EH (cell line): ENCODE data around the gene PABPC1L.

Experiments used
- DNase-seq: peaks from one replicate; pipeline ENCODE4 v3.0.0-alpha.2; 2015; ENCODE audit warnings: low read depth

PABPC1L gene

DNA sequence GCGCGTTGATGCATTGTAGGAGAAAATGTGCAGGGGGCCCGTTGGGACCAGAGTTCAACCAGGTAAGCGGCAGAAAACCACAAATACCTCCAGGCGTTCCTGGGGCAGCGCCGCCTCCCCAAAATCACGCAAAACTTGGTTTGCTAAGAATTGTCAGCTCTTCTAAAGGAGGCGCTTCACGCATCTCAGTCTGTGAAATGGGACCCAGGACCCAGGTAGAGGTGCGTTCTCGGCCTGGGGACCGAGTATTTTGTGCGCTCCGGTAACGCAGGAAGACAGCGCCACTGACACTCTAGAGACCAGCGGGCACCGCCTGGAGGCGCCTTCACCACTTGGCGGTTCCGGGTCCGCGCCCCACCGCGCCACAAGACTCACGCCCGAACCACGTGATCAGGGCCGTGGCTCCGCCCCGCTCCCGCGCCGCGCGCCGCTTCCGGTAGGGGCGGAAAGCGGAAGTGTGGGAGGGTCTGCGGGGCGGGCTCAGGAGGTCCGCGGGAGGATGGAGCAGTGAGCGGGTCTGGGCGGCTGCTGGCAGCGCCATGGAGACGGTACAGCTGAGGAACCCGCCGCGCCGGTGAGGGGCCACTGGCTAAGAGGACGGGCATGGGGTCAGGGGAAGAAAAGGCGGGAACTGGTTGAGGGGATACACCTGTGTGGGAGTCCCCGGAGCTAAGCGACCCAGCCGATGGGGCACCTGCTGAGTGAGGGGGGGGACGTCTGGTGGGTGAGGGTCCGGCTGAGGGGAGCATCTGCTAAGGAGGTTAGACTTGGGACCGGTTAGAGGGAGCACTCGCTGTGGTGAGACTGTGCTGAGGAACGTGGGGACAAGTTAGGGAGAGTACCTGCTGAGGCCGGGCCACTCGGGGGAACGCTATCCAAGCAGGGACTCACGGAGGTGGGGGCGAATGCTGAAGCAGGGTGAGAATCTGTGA, 56.4 kb downstream of the PABPC1L start, which contains the start of gene STK4:
Gene STK4 (plus strand): TSS at position 483 of the 932 bp plus-strand sequence. CDS start 57 bp downstream, at position 540.
- peak; percentile 91 for DNase-seq

DNA sequence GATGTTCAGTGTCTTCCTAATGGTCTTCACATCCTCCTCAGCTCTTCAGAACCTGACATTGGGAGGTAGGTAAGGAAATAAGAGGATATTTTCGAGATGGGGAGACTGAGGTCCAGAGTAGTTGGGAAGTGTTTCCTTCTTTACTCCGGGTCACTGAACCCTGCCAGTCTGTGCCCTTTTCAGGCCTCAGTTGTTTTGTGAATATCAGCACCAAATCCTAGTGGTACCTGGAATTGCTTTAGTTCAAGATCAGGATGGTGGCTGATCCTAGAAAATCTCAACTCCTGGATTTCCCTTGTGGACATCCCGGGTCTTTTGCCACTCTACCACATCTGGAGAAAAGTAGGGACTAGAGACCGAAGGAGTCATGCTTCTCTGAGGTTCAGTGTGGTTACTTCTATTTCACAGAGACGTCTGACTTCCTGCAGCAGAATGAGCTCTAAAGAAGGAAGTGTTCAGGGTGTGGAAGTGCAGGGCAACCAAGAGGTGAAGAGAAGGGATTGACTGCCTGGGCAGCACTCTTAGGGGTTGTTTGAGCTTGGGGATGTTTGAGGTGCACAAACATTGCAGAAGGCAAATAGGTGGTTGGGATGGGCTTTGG, 57.4 kb downstream of the PABPC1L start:
- DNase-seq = peak; percentile 54

GRCh38 chr20:44969300-44969894, 59.5 kb downstream of the PABPC1L start:
- DNase-seq = no peak

DNA sequence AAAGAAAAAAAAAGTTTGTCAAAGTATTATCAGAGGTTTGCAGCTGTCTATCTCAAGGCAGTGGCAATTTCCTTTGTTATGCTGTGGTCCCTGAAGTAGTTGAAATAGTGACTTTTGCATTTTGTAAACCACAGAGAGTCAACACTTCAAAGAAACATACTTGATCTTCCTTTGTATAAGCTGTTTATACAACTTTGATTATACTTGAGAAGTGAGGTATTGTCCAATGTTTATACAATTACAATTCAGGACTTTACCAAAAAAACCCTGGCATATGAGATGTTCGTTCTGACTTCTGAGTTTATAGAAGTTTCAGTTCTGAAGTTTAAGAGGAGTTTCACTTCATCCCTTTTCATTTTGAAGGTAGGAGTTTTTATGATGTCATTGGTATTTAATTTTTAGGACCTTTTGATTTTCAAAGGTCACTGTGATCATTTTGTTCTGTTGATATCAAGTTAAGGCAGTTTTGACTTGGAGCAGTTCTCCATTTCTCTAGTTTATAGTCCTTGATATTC, 60.4 kb downstream of the PABPC1L start:
- DNase-seq = no peak

GRCh38 chr20:44973053-44973452, 63.2 kb downstream of the PABPC1L start:
- peak; percentile 83 for DNase-seq

DNA sequence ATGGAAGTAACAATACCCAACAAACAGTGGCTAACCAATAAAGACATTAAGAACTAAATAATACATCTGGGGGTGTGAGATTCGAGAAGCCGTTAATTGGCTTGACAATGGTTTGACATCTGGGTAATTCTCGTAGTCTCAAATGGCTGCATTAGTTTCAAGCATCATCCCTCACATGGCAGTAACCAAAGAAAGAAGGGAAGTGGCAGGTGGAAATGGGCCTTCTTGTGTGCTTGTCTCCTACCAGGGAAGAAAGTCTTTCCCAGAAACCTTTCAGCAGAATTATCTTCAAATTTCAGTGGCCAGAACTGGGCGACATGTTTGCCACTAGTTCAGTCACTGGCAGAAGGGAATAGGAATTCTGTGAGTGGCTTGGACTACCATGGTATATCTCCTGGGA, 66.8 kb downstream of the PABPC1L start:
- DNase-seq = no peak

- DNase-seq = peak; percentile 54
These were observed 69.3 kb downstream of the PABPC1L start for GRCh38 chr20:44979090-44979621.

DNA sequence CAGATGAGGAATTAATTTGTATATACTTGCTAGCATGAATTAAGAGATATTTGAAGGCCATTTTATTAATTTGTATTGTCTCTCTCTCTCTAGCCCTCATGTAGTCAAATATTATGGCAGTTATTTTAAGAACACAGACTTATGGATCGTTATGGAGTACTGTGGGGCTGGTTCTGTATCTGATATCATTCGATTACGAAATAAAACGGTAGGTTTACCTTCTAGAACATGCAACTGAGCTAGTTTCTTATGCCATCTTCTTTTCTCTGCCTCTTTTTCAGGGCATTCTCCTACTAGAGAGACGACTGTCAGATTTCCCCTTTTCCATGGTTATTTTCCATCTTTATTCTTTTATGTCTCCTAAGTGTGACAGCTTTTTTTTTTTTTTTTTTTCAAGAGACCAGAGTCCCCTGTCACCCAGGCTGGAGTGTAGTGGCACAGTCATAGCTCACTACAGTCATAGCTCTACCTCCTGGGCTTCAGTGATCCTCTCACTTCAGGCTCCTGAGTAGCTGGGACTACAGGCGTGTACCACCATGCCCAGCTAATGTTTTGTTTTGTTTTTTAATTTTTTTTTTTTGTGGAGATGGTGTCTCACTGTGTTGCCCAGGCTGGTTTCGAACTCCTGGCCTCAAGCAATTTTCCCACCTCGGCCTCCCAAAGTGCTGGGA, 72.0 kb downstream of the PABPC1L start:
- DNase-seq = no peak

- no peak for DNase-seq
These were observed 73.3 kb downstream of the PABPC1L start for GRCh38 chr20:44983093-44983674.

DNA sequence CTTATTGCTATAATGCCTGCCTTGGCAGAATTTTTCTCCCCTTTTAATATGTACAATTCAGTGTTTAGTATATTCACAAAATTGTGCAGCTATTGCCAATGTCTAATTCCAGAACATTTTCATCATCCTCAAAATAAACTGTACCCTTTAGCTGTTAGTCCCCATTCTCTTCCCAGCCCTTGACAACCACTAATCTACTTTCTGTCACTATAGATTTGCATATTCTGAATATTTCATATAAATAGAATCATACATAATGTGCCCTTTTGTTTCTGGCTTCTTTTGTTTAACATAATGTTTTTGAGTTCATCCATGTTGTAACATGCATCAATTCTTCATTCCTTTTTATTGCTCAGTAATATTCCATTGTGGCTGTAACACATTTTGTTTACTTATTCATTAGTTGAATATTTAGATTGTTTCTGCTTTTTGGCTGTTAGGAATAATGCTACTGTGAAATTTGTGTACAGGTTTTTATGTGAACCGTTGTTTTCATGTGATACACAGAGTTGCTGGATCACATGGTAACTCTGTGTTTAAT, 78.8 kb downstream of the PABPC1L start:
- no peak for DNase-seq
